GM19468 (cell line): Measurements from ENCODE around the gene ADCYAP1R1.

Experiments
- ATAC-seq: cut with Tn5 transposase; IDR thresholded peaks from one replicate; pipeline ENCODE4 v1.9.1; 2021; ENCODE audit warnings: mild to moderate bottlenecking, moderate library complexity, moderate number of reproducible peaks; ENCODE audit not compliant: unreplicated experiment; ENCODE audit errors: extremely low read depth

Gene ADCYAP1R1

DNA sequence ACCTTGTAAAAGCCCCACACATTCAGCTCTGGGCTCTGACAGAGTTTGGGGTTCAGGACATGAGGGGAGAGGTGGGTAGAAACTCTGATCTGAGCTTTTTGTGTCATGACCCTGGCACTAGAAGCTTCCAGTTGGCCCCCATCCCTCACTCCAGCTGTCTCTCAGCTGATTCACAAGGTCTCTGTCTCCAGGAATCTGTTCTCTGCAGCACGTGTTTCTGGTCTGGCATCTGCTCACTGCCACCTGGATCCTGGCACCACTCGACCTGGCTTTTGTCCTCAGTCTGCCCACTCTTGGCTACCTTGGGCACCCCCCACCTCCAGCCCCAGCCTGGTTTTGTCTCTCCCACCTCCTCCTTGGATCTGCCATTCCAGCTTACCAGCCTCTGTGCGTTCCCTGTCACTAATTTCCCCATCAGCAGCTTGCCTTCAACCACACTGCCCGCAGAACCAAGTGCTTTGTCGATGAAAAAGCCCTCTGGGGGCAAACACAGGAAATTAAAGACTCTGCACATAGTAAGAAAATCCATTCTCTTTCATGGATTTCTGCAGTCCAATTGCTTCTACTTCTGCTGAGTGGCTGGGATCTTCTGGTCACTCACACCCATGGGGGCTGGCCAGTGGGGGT, 18.3 kb upstream of the ADCYAP1R1 start:
- ATAC-seq: no peak

DNA sequence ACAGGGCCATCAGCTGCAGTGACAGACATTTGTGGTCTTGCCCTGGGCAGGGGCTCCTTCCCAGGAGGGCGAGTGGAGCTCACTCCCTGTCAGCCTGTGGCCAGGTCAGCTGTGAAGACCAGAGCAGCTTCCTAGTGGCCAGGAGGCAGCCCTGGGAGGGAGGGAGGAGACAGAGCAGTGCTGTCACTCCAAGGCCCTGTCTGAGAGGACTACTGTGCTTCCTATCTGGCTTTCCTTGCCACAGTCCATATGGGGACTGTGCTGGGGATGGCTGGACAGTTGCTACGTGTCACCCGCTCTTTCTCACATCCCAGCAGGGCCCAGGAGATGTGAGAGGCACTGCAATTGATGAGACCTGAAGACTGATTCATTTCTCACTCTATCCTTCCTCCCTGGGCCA, 15.2 kb upstream of the ADCYAP1R1 start:
- ATAC-seq: no peak

DNA sequence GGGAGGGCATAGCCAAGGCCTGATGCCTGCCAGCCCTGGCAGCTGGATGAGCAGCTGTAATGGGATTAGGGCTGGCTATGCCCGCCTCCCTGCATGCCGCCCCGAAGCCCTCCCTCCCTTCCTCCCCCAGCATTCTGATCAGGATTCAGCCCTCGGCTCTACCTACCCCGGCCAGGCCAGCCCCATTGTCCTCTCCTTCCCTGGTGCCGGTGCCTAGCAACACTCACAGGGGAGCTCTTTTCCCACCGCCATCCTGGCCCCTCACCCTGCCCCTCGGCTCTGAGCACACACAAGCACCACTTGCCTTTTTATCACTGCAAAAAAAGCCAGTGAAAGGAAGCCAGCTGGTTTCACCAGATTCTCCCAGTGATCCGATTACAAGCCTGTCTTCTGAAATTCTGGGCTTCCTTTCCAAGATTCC, 9.0 kb upstream of the ADCYAP1R1 start:
- ATAC-seq: no peak

- no peak for ATAC-seq
Measured at GRCh38 chr7:31044529-31044928, 7.6 kb upstream of the ADCYAP1R1 start.

DNA sequence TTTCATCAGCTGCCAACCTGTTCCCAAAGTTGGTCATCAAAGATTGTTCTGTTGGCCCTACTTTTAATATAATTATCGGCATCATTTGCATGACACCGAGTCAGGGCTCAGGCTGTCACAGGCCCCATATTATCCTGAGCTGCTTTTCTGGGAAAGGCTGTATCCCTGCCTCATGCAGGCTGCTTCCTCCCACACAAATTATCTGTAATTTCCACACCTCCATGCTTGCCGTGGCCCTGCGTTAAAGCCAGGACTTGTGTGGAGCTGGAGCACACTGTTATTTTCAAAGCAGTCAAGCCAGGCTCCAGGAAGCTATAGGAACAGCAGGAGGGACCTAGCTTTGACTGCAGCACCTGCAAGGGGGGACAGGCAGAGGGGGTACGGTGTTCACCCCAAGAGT, 5.4 kb upstream of the ADCYAP1R1 start:
- ATAC-seq: no peak

- no peak for ATAC-seq
Measured at GRCh38 chr7:31047313-31048146, 4.6 kb upstream of the ADCYAP1R1 start.

- no peak for ATAC-seq
Measured at GRCh38 chr7:31049005-31049765, 2.9 kb upstream of the ADCYAP1R1 start.

- no peak for ATAC-seq
Measured at GRCh38 chr7:31052487-31052840, 356 bp downstream of the ADCYAP1R1 start.

DNA sequence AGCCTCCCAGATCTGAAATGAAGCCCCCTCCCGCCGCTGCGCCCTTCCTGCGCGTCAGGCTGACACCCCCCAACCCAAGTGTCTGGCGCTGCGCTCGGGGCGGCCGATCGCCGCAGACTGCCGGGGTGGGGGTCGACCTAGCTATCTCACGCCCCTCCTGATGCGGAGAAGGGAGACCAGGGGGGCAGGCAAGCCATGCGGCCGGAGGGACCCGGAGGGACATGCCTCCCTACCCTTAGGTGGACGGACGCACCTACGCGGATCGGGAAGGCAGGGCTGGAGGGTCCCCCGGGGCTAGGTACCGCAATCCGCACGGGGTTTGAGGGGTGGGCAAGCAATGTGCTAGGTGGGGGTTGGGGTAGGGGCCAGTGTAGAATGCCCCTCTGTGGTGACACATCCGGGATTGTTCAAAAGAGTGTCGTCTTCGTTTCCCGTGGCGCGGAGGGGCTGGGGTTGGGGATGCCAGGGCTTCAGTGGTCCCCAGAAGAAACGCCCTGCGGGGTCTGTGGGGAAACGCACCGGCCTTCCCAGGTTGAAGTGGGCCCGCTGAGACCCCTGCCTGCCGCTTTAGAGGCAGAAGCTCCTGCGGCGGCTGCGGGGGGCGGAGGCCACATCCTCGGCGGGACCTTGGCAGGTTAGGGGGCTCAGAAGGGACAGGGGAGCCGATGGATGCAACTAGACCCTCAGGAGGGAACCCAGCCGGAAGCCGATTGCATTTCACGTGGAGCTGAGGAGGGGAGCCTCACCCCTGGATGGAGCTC, 913 bp downstream of the ADCYAP1R1 start:
- no peak for ATAC-seq

DNA sequence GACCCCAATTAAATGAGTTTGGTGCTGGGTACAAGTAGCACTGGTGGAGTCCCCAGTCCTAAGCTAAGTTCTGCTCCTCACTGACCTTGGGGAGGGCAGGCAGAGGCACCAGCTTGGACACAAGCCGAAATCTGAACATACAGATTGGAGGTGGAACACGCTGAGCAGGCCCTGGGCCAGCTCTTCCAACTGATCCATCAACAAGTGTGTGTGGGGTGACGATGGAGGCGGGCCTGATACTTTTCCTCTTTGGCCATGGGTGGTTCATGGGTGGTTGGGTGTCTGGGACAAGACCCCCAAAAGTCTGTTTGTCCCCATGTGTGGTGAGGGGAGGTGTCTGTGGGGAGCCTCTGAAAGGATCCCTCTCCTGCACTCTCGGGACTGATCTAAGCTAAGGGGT, 1.9 kb downstream of the ADCYAP1R1 start:
- ATAC-seq: no peak

DNA sequence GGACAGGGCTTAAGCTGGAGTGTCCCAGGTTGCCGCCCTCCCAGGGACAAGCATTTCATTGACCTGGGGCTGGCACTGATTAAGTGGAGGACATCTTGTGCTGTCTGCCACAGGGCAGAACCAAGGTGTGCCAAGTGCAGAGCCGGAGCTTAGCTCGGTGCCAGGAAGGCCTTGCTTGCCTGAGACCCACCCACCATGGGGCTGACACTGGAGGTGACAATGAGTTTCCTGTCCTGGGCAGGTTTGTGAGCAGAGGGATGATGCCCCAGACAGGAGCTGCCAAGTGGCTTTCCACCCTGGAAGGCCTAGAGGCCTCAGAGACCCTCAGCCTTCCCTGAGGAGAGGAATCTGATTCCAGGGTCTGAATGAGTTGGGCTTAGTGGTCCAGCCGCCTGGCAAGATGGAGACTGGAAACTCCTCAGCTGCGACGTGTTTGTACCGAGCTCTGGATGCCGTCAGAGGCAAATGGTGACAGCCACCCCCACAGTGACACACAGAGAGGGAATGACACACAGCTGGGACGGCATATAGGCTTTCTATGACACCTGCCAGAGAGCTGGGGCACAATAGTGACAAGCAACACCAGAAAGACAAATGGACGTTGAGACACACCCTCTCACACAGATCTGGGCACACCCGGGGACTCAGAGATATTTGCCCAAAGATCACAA, 2.6 kb downstream of the ADCYAP1R1 start:
- no peak for ATAC-seq

GRCh38 chr7:31055471-31055870, 3.4 kb downstream of the ADCYAP1R1 start:
- ATAC-seq: no peak

GRCh38 chr7:31056775-31057346, 4.8 kb downstream of the ADCYAP1R1 start:
- ATAC-seq: no peak

GRCh38 chr7:31058122-31058521, 6.0 kb downstream of the ADCYAP1R1 start:
- ATAC-seq: no peak

DNA sequence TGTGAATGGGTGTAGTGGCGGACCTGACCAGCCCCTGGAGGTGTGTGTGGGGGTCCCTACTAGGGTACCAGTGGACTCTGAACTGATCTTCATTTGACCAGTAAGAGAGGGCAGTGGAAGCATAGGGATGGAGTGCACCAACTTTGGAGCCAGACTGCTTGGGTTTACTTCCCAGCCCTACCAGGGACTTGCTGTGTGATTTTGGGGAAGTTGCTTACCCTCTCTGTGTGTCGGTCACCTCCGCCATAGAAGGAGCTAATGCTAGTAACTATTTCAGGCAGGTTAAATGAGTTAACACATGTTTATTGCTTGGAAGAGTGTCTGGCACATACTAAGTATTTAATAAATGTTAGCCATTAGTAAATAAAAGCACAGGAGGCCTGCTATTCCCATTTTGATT, 6.6 kb downstream of the ADCYAP1R1 start:
- no peak for ATAC-seq

GRCh38 chr7:31059551-31059950, 7.4 kb downstream of the ADCYAP1R1 start:
- ATAC-seq: no peak

- no peak for ATAC-seq
Measured at GRCh38 chr7:31061185-31061584, 9.1 kb downstream of the ADCYAP1R1 start.

GRCh38 chr7:31062746-31063435, 10.8 kb downstream of the ADCYAP1R1 start:
- ATAC-seq: no peak

GRCh38 chr7:31065021-31065593, 13.0 kb downstream of the ADCYAP1R1 start:
- ATAC-seq: no peak
